Activated T-cell treated with anti-CD3 and anti-CD28 coated beads, Interleukin-2, amount 50 U/mL, for 72 hours (primary cell): ENCODE data around the gene USH1G. TPM values are rescaled to one million over a fixed set of nuclear protein-coding genes. Genes with fewer than 3 reads are reported as not detected.
"Not testable (repeated sequence)": the region's sequence is repeated elsewhere in the genome, so short reads cannot be mapped to it uniquely, and the experiment has no call there.

Experiments
- ATAC-seq, 2 donors: fragments of 150-1000 bp; cut with Tn5 transposase; replicated peaks in 1 of 2; 2 replicates each; pipeline ENCODE4 v1.10.0; 2021; ENCODE audit warnings: moderate library complexity in 2 of 2, mild to moderate bottlenecking in 1 of 2
- DNase-seq, 2 donors: peaks; one replicate each; pipeline ENCODE4 v3.0.0; 2021 to 2022; ENCODE audit warnings: mixed read lengths in 1 of 2
- H3K27ac Mint-ChIP-seq: one replicate; pipeline ENCODE4 v1.8.0; 2022; ENCODE audit warnings: mild to moderate bottlenecking, moderate library complexity, mixed read lengths
- H3K27me3 Mint-ChIP-seq: one replicate; pipeline ENCODE4 v1.8.0; 2022; ENCODE audit warnings: low read depth, mixed read lengths
- H3K36me3 Mint-ChIP-seq, 2 donors: one replicate each; pipeline ENCODE4 v1.8.0; 2022; ENCODE audit warnings: mixed read lengths in 2 of 2, mild to moderate bottlenecking in 1 of 2; ENCODE audit not compliant: insufficient read depth in 2 of 2
- H3K4me1 Mint-ChIP-seq: one replicate; pipeline ENCODE4 v1.8.0; 2022; ENCODE audit warnings: low read depth, mixed read lengths
- H3K4me3 Mint-ChIP-seq, 2 donors: one replicate each; pipeline ENCODE4 v1.8.0; 2022; ENCODE audit warnings: mild to moderate bottlenecking in 2 of 2, mixed read lengths in 2 of 2, moderate library complexity in 2 of 2
- H3K9me3 Mint-ChIP-seq, 2 donors: one replicate each; pipeline ENCODE4 v1.8.0; 2022; ENCODE audit warnings: mixed read lengths in 2 of 2
- total RNA-seq, 2 donors: library from RNA; stranded (reverse); gene quantifications; one replicate each; pipeline ENCODE4 v1.2.3, GENCODE V29; 2022

USH1G gene
- not detected for total RNA-seq

DNA sequence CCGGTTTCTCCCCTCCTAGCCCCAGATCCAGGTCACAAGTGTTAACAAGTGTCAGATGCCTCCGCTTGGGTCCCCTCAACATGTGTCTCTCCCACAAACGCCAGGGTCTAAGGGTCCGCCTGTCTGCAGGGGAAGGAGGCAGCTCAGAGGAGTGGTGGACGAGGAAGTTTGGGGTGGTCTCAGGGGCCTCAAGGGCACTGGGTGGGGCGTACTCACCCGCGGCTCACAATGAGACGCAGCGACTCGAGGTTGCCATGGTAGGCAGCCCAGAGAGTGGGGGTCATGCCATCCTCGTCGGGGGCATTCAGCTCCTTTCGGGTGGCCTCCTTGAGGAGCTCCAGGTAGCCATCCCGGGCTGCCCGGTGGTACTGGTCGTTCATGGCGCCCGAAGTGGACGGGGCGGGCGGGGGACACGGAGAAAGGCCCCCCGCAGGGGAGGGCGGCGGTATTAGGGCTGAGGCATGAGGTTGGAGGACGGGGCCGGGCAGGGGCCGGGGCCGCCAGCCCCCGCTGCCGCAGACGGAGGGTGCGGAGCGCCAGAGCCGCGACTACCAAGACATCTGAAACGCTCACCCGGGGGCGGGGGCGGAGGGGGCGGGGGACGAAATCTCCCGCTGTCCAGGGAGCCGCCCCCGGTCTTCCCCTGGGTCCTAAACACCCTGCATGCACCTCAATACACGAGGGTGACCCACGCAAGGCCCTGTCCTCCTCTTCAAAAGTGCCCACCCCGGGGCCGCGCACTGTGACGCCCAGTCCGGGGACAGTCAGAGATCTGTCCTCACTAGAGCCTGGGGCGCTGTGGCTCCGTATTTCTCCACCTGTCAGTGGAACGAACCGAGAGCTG is at the start of gene USH1G:
USH1G (minus strand) TSS at position 562 of the 844 bp plus-strand sequence; CDS start at position 380, 182 bp downstream.
- Mint-ChIP-seq H3K4me3 (peak within 1 kb of the TSS; percentile 34 to 64), H3K36me3 (no peaks in the 10 kb centered on the region), H3K27me3 (peaks cover 40% of the 10 kb centered on the region), H3K9me3 (no peaks in the 10 kb centered on the region), H3K27ac (no peak within 1 kb of the TSS), H3K4me1 (peaks cover 5% of the 10 kb centered on the region)
- ATAC-seq = peak; percentile 52 to 66
- no peak for DNase-seq

DNA sequence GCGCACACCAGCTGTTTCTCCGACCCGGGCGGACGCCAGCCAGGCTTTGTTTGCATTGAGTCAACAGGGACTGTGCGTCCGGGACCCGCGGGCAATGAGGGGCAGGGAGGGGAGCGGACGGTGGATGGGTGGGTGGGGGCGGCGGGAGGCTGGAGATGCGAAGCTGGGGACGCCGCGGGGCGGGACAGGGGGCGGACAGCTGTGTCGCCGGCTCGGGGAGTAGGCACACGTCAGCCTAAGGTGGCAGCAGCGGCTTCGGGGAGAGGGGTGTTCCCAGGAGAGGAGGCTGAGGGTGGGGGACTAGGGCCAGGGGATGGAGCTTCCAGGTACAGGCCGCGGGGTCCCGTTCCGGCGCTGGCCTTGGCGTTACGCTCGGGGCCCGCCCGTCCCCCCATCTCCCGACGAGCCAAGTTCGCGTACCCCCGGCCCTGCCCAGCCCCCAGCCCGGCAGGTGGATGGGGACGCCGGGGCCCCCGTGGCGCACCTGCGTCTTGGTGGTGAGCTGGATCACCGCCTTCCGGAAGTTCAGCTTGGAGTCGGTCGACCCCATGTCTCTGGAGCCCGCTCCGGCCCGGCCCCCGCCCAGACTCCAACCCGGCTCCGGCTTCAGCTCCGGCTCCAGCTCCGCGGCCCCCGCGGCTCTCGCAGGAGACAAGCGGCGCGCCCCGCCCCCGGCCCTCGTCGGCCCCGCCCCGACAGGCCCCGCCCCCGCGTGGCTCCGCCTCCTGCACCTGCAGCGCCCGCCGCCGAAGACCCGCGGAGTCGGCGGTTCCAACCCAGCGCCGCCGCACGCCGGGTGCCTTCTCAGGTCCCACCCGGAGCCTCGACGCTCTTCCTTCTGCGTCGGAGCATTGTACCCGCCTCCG is 49.3 kb upstream of the USH1G start, which contains the start of gene HID1:
HID1 (minus strand) TSS at position 653 of the 866 bp plus-strand sequence; CDS start at position 550, 103 bp downstream.
- Mint-ChIP-seq H3K36me3 (no peaks in the 10 kb centered on the region), H3K4me1 (peaks cover 7% of the 10 kb centered on the region), H3K27ac (peak within 1 kb of the TSS; percentile 2), H3K9me3 (no peaks in the 10 kb centered on the region), H3K27me3 (peaks cover 11% of the 10 kb centered on the region), H3K4me3 (peak within 1 kb of the TSS; percentile 89 to 94)
- ATAC-seq (peak; percentile 90 to 91), DNase-seq (peak; percentile 75 to 79)

- ATAC-seq (no peak), DNase-seq (no peak)
- H3K4me3 Mint-ChIP-seq = peak overlapping the region; percentile 53 to 94
- H3K9me3 Mint-ChIP-seq = no peaks in the 10 kb centered on the region
- peaks cover 7% of the 10 kb centered on the region for H3K4me1 Mint-ChIP-seq
- H3K36me3 Mint-ChIP-seq = no peaks in the 10 kb centered on the region
- no peak overlapping the region for H3K27ac Mint-ChIP-seq
- H3K27me3 Mint-ChIP-seq = peaks cover 11% of the 10 kb centered on the region
Measured at GRCh38 chr17:74971842-74972106, 48.7 kb upstream of the USH1G start.

DNA sequence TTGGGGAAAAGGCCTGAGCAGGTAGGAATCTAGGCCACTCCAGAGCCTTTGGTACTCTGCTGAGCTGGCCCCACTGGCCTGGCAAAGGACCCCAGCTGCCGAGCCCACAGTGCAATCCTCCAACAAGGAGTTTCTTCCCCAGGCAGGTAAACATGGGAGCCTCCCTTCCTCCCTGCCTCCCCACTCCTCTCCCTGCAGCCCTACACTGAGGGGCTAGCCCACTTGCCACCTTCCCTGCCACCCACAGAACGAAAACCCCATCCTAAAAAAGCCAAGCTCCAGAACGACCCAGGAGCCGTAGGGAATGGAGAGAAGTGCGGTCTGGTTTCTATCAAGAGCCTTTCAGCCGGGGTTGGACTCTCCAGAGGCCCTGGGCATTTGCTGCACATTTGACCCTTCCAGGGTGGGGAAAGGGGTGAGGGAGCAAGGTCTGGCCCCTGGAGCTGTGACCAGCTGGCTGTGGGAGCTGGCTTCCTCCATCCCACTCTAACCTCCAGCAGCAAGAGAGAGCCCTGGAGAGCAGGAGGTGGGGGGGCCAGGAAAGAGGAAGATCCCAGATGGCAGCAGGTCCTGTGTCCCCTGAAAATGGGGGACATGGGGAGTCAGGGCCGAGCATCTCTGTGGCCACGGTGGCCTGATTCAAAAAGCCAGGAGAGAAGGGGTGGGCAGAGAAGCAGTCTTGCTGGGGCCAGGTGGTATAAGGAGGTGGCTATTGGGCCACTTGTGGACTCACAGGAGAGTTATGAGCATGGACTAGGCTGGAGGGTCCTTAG is 48.2 kb upstream of the USH1G start:
- Mint-ChIP-seq H3K9me3 (no peaks in the 10 kb centered on the region), H3K36me3 (no peaks in the 10 kb centered on the region), H3K4me3 (peak overlapping the region; percentile 53 to 94), H3K4me1 (peaks cover 7% of the 10 kb centered on the region), H3K27ac (no peak overlapping the region), H3K27me3 (peaks cover 11% of the 10 kb centered on the region)
- no peak for DNase-seq
- no peak for ATAC-seq

- H3K4me3 Mint-ChIP-seq = no peak overlapping the region
- H3K4me1 Mint-ChIP-seq = peaks cover 7% of the 10 kb centered on the region
- DNase-seq (no peak), ATAC-seq (no peak)
- no peaks in the 10 kb centered on the region for H3K36me3 Mint-ChIP-seq
- H3K27ac Mint-ChIP-seq = no peak overlapping the region
- H3K9me3 Mint-ChIP-seq = no peaks in the 10 kb centered on the region
- peaks cover 11% of the 10 kb centered on the region for H3K27me3 Mint-ChIP-seq
Measured at GRCh38 chr17:74970395-74970794, 47.3 kb upstream of the USH1G start.

DNA sequence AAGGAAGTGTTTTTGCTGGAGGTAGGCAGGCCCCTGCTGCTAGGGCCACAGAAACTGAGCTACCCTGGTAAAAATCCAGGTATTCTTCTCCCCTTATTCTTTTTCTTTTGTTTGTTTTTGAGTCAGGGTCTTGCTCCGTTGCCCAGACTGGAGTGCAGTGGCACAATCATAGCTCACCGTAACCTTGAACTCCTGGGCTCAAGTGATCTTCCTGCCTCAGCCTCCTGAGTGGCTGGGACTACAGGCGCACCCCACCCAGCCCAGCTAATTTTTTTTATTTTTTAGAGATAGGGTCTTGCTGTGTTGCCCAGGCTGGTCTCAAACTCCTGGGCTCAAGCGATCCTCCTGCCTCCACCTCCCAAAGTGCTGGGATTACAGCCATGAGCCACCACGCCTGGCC is 46.4 kb upstream of the USH1G start:
- not testable (repeated sequence) for H3K9me3 Mint-ChIP-seq, ATAC-seq, DNase-seq, H3K36me3 Mint-ChIP-seq, H3K4me1 Mint-ChIP-seq, H3K4me3 Mint-ChIP-seq, H3K27ac Mint-ChIP-seq
- H3K27me3 Mint-ChIP-seq = peaks cover 11% of the 10 kb centered on the region

GRCh38 chr17:74968361-74968780 is 45.3 kb upstream of the USH1G start:
- Mint-ChIP-seq H3K4me1 (peaks cover 7% of the 10 kb centered on the region), H3K27me3 (peaks cover 8% of the 10 kb centered on the region), H3K9me3 (no peaks in the 10 kb centered on the region), H3K27ac (no peak overlapping the region), H3K4me3 (no peak overlapping the region), H3K36me3 (no peaks in the 10 kb centered on the region)
- DNase-seq = no peak
- ATAC-seq = no peak

DNA sequence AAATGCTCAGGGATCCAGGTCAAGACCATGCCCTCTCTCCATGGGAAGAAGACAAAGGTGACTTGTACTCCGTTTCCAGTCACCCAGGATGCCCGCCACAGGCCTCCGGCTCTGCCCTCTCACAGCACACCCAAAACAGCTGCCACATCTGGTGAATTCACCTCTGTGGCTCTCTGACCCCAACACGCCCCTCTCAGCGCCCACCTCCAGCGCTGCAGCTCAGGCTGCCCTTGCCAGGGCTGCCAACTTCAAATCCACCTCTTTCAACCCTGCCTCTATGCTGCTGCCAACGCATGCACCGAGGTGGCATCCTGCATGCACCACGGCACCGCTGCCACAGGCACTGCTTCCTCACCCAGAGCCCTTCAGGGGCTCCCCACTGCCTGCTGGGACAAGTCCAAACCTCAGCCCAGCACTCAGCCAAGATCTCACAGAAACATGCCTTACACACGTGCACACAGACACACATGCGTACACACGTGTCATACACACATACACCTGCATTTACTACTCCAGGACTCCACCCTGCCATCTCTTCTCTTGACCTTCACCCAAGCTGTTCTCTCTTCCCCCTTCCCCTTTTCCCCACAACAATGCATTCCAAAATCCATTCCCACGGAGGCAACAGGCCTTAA is 42.0 kb upstream of the USH1G start:
- Mint-ChIP-seq H3K27me3 (no peaks in the 10 kb centered on the region), H3K4me3 (no peak overlapping the region), H3K36me3 (no peaks in the 10 kb centered on the region), H3K9me3 (no peaks in the 10 kb centered on the region), H3K4me1 (peaks cover 5% of the 10 kb centered on the region), H3K27ac (no peak overlapping the region)
- DNase-seq (no peak), ATAC-seq (no peak)

GRCh38 chr17:74964246-74964761 is 41.2 kb upstream of the USH1G start:
- peaks cover 5% of the 10 kb centered on the region for H3K4me1 Mint-ChIP-seq
- no peak overlapping the region for H3K4me3 Mint-ChIP-seq
- H3K27me3 Mint-ChIP-seq = no peaks in the 10 kb centered on the region
- ATAC-seq (no peak), DNase-seq (no peak)
- H3K9me3 Mint-ChIP-seq = no peaks in the 10 kb centered on the region
- H3K36me3 Mint-ChIP-seq = no peaks in the 10 kb centered on the region
- no peak overlapping the region for H3K27ac Mint-ChIP-seq

- Mint-ChIP-seq H3K9me3 (no peaks in the 10 kb centered on the region), H3K27ac (no peak overlapping the region), H3K27me3 (no peaks in the 10 kb centered on the region), H3K4me1 (peaks cover 5% of the 10 kb centered on the region), H3K4me3 (no peak overlapping the region), H3K36me3 (no peaks in the 10 kb centered on the region)
- ATAC-seq (no peak), DNase-seq (no peak)
Measured at GRCh38 chr17:74963656-74964055, 40.6 kb upstream of the USH1G start.

- Mint-ChIP-seq H3K4me3 (no peak overlapping the region), H3K36me3 (no peaks in the 10 kb centered on the region), H3K4me1 (peaks cover 5% of the 10 kb centered on the region), H3K27me3 (no peaks in the 10 kb centered on the region), H3K27ac (no peak overlapping the region), H3K9me3 (no peaks in the 10 kb centered on the region)
- DNase-seq = no peak
- ATAC-seq = no peak
Measured at GRCh38 chr17:74962622-74963394, 39.8 kb upstream of the USH1G start.
